ENCODE measurements around the gene SURF4.
"Not testable (repeated sequence)": the region's sequence is repeated elsewhere in the genome, so short reads cannot be mapped to it uniquely, and the experiment has no call there.

The SURF4 gene

DNA sequence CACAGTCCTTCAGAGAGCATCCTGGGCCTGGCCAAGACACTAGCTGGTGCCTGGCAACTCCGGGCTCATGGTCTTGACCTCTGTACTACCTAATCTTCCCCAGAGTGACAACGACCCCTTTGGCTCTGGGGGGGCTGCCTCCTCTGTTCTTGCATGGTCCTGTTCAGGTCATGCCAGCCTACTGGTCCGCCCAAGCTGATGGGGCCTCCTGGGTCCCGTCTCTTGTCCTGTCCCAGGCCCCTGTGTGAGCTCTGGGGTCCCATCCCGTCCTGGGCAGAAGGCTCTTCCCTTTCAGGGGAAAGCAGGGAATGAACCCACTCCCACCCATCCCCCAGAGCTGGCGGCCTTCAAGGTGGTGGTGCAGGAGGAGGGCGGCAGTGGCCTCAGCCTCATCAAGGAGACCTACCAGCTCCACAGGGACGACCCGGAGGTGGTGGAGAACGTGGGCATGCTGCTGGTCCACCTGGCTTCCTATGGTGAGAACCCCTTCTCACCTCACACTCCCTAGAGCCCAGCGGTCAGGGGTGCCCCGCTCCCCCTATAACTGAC, 28.7 kb upstream of the SURF4 start:
- Mint-ChIP-seq H3K4me3 (no peak overlapping the region), H3K4me1 (ENCODE audit: low read depth) (peaks cover 18% of the 10 kb centered on the region), H3K27ac (no peak overlapping the region), H3K27me3 (no peaks in the 10 kb centered on the region), H3K36me3 (ENCODE audit: low read depth) (peaks cover 39% of the 10 kb centered on the region), H3K9me3 (no peaks in the 10 kb centered on the region)

DNA sequence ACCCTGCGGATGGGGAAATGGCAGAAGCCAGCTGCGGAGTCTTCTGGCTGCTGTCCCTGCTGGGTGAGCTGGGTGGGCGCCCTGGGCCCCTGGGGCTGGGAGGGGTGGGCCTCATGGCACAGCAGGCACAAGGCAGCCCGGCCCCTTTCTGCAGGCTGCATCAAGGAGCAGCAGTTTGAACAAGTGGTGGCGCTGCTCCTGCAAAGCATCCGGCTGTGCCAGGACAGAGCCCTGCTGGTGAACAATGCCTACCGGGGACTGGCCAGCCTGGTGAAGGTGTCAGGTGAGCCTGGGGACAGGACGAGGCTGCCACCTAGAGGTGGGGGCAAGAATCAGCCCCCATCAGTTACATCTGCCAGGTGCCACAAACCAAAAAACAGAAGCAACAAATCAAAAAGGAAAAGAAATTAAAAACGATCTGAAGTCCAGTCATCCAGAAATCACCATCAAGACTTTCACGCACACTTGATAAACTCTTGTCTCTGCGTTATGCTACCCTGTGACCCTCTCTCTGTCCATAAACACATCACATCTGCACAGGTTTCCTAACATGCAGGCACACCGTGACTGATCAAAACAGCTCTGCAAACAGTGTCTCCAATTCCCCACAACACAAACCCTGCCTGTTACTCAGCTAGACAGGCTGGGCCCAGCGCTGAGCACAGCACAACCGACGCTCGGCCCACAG, 28.1 kb upstream of the SURF4 start:
- H3K27ac Mint-ChIP-seq, result no peak overlapping the region

DNA sequence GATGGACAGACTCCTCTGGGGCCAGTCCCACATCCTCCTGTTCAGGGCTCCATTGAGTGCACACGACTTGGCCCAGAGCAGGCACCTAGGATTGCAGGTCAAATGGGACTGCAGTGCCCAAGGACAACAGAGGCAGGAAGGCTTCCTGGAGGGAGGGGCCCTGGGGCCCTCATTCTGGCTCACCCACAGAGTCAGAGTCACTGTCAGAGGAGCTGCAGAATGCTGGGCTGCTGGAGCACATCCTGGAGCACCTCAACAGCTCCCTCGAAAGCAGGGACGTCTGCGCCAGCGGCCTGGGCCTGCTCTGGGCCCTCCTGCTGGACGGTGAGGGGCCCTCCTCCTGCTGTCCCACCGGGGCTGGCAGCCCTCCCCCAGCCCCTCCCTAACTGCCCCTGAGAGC, 26.8 kb upstream of the SURF4 start:
- H3K27me3 Mint-ChIP-seq, result no peaks in the 10 kb centered on the region
- H3K4me1 Mint-ChIP-seq (ENCODE audit: low read depth), result peaks cover 15% of the 10 kb centered on the region
- no peak overlapping the region for H3K4me3 Mint-ChIP-seq
- no peak overlapping the region for H3K27ac Mint-ChIP-seq
- H3K9me3 Mint-ChIP-seq, result no peaks in the 10 kb centered on the region
- H3K36me3 Mint-ChIP-seq (ENCODE audit: low read depth), result peaks cover 30% of the 10 kb centered on the region

More for the DNA sequence above, 28.1 kb upstream of the SURF4 start:
- H3K9me3 Mint-ChIP-seq, result no peaks in the 10 kb centered on the region
- H3K4me1 Mint-ChIP-seq (ENCODE audit: low read depth), result peaks cover 18% of the 10 kb centered on the region
- no peaks in the 10 kb centered on the region for H3K27me3 Mint-ChIP-seq
- peaks cover 33% of the 10 kb centered on the region for H3K36me3 Mint-ChIP-seq (ENCODE audit: low read depth)
- H3K4me3 Mint-ChIP-seq, result no peak overlapping the region

DNA sequence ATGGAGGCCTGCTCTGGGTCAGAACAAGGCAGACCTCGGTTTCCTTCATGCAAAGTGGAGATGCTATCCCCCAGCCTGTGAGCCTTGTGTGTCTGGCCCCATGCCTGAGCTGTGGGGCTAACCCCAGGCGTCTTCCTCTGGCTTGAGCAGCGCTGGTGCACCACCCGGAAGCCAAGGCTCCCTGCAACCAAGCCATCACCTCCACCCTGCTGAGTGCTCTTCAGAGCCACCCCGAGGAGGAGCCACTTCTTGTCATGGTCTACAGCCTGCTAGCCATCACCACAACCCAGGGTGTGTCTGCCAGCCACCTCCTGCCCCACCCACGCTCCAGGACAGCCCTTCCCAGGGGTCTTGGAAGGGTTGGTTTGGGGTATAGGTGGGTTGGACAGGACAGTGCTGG, 25.7 kb upstream of the SURF4 start:
- no peak overlapping the region for H3K4me3 Mint-ChIP-seq

DNA sequence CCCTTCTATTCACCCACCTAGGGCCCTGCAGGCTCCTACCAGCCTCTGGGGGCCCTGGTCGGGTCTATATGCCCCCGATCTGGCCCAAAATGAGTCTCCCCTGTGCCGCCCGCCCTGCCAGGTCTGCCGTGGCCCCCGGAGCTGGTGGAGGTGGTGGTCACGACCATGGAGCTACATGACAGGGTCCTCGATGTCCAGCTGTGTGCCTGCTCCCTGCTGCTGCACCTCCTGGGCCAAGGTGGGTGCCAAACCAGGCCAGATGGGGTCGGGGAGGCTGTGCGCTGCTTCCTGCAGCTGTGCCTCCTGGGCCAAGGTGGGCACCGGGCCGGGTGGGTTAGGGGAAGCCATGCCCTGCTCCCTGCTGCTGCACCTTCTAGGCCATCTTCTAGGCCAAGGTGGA, 24.4 kb upstream of the SURF4 start:
- Mint-ChIP-seq H3K4me1 (ENCODE audit: low read depth) (peaks cover 5% of the 10 kb centered on the region), H3K4me3 (no peak overlapping the region)

More for the DNA sequence above, 25.7 kb upstream of the SURF4 start:
- Mint-ChIP-seq H3K36me3 (ENCODE audit: low read depth) (peaks cover 19% of the 10 kb centered on the region), H3K27me3 (no peaks in the 10 kb centered on the region), H3K4me1 (ENCODE audit: low read depth) (peaks cover 5% of the 10 kb centered on the region), H3K9me3 (no peaks in the 10 kb centered on the region), H3K27ac (no peak overlapping the region)

DNA sequence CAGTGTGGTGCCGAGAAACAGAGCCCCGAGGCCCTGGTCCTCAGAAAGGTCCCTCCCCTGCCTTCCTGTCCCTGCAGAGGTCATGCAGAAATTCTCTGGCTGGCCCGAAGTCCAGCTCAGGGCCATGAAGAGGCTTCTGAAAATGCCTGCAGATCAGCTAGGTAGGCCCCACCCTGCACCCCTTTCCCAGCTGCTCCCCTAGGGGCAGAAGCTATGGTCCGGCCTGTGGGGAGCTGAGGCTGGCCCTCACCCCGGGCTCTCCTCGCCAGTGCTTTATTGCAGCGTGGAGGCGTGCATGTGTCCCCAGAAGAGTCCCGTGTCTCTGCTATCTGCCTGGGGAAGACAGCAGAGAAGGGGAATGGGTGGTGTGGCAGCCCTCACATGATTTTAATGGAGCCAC, 22.0 kb upstream of the SURF4 start:
- H3K4me1 Mint-ChIP-seq (ENCODE audit: low read depth), result no peaks in the 10 kb centered on the region
- H3K9me3 Mint-ChIP-seq, result no peaks in the 10 kb centered on the region
- no peak overlapping the region for H3K27ac Mint-ChIP-seq
- no peak overlapping the region for H3K4me3 Mint-ChIP-seq
- H3K36me3 Mint-ChIP-seq (ENCODE audit: low read depth), result no peaks in the 10 kb centered on the region
- no peaks in the 10 kb centered on the region for H3K27me3 Mint-ChIP-seq

More for the DNA sequence above, 24.4 kb upstream of the SURF4 start:
- no peaks in the 10 kb centered on the region for H3K27me3 Mint-ChIP-seq
- H3K36me3 Mint-ChIP-seq (ENCODE audit: low read depth), result peaks cover 6% of the 10 kb centered on the region
- H3K27ac Mint-ChIP-seq, result no peak overlapping the region
- H3K9me3 Mint-ChIP-seq, result no peaks in the 10 kb centered on the region

DNA sequence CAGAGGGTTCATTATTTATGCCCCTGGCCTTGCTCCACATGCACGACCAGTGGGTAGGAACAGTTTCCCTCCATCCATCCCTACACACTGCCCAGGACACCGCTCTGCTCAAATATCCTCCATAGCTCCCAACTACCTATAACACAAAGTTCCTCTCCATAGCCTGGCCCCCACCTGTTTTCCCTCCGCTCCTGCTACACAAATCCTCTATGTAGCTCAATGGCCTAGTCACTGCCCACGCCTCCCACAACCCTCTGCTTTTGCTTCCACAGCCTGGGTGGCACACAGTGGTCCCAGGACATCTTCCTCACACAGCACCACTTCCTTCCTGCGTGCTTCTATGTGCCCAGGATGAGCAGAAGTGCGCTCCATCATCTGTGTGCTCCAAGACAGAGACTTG, 21.5 kb upstream of the SURF4 start:
- no peak overlapping the region for H3K27ac Mint-ChIP-seq
- H3K36me3 Mint-ChIP-seq (ENCODE audit: low read depth), result no peaks in the 10 kb centered on the region
- H3K9me3 Mint-ChIP-seq, result no peaks in the 10 kb centered on the region

DNA sequence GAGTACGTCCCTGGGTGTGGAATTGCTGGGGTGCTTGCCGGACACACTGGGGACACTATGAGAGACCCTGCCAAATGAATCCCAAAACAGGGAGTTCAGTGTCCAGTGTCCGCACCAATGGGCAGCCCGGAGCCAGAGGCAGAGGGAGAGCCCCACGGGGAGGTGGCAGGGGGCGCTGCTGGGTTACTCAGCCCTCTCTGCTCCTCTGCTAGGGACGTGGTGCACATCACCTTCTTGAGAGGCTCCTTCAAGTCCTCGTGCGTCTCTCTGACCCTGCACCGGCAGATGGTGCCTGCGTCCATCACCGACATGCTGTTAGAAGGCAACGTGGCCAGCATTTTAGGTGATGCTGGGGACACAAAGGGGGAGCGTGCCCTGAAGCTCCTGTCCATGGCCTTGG, 21.1 kb upstream of the SURF4 start:
- Mint-ChIP-seq H3K9me3 (no peaks in the 10 kb centered on the region), H3K36me3 (ENCODE audit: low read depth) (no peaks in the 10 kb centered on the region), H3K27ac (no peak overlapping the region), H3K27me3 (no peaks in the 10 kb centered on the region), H3K4me3 (no peak overlapping the region), H3K4me1 (ENCODE audit: low read depth) (no peaks in the 10 kb centered on the region)

More for the DNA sequence above, 21.5 kb upstream of the SURF4 start:
- Mint-ChIP-seq H3K4me1 (ENCODE audit: low read depth) (no peaks in the 10 kb centered on the region), H3K4me3 (no peak overlapping the region), H3K27me3 (no peaks in the 10 kb centered on the region)

DNA sequence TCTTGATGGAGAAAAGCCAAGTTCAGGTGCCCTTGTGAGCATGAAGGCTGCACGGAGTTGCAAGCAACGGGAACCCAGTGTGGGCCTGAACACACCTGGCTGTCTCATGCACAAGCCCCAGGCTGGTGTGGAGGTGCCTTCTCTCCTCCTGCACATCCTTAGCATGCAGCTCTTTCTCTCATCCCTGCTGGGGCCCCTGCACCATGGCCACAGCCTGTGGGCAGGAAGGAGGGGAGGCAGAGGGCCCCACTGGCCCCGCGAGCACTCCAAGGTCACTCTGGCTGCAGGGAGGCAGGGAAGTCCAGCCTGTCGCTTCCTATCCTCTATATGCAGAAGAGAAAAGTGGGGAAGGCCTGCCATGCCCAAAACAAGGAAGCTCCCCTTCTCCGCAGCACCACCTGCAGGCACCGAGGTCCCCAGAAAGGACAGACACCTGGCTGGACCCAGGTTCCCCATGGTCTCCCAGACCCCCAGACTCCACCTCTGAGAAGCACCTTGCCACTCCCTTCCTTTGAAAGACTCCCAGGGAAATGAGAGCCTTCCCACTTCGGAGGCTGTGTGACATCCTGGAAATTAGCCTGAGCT, 18.9 kb upstream of the SURF4 start:
- Mint-ChIP-seq H3K36me3 (ENCODE audit: low read depth) (no peaks in the 10 kb centered on the region), H3K4me1 (ENCODE audit: low read depth) (no peaks in the 10 kb centered on the region), H3K27ac (no peak overlapping the region), H3K27me3 (peaks cover 1% of the 10 kb centered on the region), H3K4me3 (no peak overlapping the region), H3K9me3 (no peaks in the 10 kb centered on the region)

DNA sequence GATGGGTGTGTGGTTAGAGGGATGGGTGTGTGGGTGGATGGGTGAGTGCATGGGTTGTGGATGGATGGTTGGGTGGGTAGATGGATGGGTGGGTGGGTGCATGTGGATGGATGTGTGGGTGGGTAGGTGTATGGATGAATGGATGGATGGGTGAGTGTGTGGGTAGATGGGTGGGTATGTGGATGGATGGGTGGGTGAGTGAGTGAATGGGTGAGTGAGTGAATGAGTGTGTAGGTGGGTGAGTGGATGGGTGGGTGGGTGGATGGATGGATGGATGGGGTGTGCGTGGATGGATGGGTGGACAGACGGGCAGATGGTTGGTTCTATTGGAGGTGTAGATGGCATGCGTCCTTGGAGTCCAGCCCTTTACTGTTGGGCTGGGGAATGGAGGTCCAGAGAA, 17.5 kb upstream of the SURF4 start:
- H3K27ac Mint-ChIP-seq, result no peak overlapping the region
- no peaks in the 10 kb centered on the region for H3K9me3 Mint-ChIP-seq
- H3K36me3 Mint-ChIP-seq (ENCODE audit: low read depth), result no peaks in the 10 kb centered on the region
- peaks cover 3% of the 10 kb centered on the region for H3K27me3 Mint-ChIP-seq
- H3K4me1 Mint-ChIP-seq (ENCODE audit: low read depth), result no peaks in the 10 kb centered on the region
- no peak overlapping the region for H3K4me3 Mint-ChIP-seq

DNA sequence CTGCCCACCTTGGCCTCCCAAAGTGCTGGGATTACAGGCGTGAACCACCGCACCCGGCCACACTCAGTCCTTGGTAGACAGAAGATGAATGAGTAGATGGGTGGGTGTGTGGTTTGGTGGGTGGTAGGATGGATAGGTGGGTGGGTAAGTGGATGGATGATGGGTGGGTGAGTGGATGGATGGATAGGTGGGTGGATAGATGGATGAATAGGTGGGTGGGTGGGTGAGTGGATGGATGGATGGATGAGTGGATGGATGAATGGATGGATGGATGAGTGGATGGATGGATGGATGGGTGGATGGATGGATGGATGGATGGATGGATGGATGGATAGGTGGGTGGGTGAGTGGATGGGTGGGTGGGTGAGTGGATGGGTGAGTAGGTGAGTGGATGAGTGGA, 16.4 kb upstream of the SURF4 start:
- H3K9me3 Mint-ChIP-seq; H3K27ac Mint-ChIP-seq; H3K27me3 Mint-ChIP-seq; H3K4me1 Mint-ChIP-seq (ENCODE audit: low read depth); H3K36me3 Mint-ChIP-seq (ENCODE audit: low read depth); H3K4me3 Mint-ChIP-seq: not testable (repeated sequence)

DNA sequence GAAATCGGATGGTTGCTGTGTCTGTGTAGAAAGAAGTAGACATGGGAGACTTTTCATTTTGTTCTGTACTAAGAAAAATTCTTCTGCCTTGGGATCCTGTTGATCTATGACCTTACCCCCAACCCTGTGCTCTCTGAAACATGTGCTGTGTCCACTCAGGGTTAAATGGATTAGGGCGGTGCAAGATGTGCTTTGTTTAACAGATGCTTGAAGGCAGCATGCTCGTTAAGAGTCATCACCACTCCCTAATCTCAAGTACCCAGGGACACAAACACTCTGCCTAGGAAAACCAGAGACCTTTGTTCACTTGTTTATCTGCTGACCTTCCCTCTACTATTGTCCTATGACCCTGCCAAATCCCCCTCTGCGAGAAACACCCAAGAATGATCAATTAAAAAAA, 15.6 kb upstream of the SURF4 start:
- not testable (repeated sequence) for H3K36me3 Mint-ChIP-seq (ENCODE audit: low read depth); H3K27ac Mint-ChIP-seq; H3K4me1 Mint-ChIP-seq (ENCODE audit: low read depth); H3K27me3 Mint-ChIP-seq; H3K9me3 Mint-ChIP-seq; H3K4me3 Mint-ChIP-seq

DNA sequence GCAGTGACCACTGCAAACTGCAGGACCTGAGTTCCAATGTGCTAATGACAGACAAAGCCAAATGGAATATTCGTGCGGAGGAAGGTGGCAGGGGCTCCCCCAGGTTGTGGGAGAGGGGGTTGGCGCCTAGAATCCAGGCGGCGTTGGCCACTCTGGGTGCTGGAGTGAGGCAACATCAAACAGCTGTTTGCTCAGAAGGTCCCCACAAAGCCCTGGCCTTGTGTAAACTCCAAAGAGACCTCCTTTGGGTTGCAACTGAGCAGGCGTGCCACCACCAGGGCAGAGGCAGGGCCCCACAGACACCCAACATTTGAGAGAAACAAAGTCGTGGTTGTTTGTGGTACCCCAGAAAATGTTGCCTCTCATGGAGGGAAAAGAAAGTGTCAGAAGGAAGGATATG, 14.9 kb upstream of the SURF4 start:
- Mint-ChIP-seq H3K27me3 (peaks cover 3% of the 10 kb centered on the region), H3K4me3 (no peak overlapping the region), H3K9me3 (no peaks in the 10 kb centered on the region), H3K4me1 (ENCODE audit: low read depth) (no peaks in the 10 kb centered on the region), H3K36me3 (ENCODE audit: low read depth) (no peaks in the 10 kb centered on the region), H3K27ac (no peak overlapping the region)

DNA sequence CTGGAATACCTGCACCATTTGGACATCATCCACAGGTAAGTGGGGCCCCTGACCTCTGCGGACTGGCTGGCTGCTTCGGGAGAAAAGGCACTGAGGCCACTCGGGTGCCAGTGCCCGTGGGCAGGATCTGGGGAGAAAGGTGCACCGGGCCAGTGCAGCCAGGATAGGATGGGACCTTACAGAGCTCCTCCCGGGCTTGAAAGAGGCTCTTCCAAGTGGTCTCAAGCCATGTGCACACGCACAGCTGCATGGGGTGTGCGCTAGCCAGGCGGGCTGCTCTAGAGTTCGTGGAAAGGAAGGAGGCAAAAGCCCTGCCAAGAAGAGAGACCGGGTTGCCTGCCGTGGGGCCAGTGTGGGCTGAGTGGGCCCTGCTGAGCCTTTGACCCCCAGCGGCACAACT, 13.7 kb upstream of the SURF4 start:
- H3K36me3 Mint-ChIP-seq (ENCODE audit: low read depth), result no peaks in the 10 kb centered on the region
- no peak overlapping the region for H3K27ac Mint-ChIP-seq
- no peaks in the 10 kb centered on the region for H3K4me1 Mint-ChIP-seq (ENCODE audit: low read depth)
- H3K27me3 Mint-ChIP-seq, result peaks cover 3% of the 10 kb centered on the region
- no peak overlapping the region for H3K4me3 Mint-ChIP-seq
- no peaks in the 10 kb centered on the region for H3K9me3 Mint-ChIP-seq

DNA sequence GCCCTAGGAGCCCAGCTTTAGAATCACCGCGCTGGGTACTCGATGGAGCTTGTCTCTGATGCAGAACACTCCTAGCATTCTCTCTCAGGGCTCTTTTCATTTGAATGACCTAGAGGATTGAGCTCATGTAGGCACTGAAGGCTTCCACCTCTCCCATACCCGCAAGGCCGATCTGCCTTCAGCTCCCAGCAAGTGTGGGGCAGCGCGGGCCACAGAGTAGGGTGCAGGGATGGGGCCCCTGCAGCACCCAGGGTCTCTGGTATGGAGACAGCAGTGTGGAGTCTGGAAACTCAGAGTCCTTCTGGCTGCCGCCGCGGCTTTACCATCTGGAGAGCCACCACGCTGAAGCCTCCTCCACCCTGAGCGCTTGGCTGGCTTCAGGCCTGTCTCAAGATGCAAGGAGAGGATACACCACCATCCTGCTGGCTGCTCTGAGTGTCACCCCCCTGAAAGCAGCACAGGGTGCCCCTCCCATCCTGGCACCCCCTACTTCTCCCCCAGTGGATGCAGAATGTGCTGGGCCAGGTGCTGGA, 13.2 kb upstream of the SURF4 start:
- Mint-ChIP-seq H3K9me3 (no peaks in the 10 kb centered on the region), H3K4me3 (no peak overlapping the region), H3K27me3 (peaks cover 3% of the 10 kb centered on the region), H3K4me1 (ENCODE audit: low read depth) (no peaks in the 10 kb centered on the region), H3K27ac (no peak overlapping the region), H3K36me3 (ENCODE audit: low read depth) (no peaks in the 10 kb centered on the region)

DNA sequence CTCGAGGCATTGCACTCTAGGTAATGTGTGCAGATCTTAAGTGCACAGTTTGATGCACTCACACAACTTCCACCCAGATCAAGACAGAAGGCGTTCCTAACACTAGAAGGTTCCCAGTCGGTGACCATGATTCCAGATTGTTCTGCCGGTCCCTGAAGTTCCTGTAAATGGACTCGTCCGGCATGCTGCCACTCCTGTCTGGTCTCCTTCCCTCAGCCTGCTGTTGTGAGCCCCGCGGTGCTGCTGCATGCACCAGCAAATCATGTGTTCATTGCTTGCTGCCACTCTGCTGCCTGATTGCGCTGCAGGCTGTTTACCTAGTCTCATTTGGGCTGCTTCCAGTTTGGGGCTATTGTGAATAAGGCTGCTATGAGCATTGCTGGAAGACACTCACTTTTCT, 11.8 kb upstream of the SURF4 start:
- no peaks in the 10 kb centered on the region for H3K9me3 Mint-ChIP-seq
- peaks cover 3% of the 10 kb centered on the region for H3K27me3 Mint-ChIP-seq
- no peaks in the 10 kb centered on the region for H3K4me1 Mint-ChIP-seq (ENCODE audit: low read depth)
- no peaks in the 10 kb centered on the region for H3K36me3 Mint-ChIP-seq (ENCODE audit: low read depth)
- no peak overlapping the region for H3K4me3 Mint-ChIP-seq
- H3K27ac Mint-ChIP-seq, result no peak overlapping the region
